ENCODE measurements around the gene SH3BP4.
A peak's percentile ranks its signal among the peaks of the same experiment; 100 is the strongest.
"Not testable (repeated sequence)": the region's sequence is repeated elsewhere in the genome, so short reads cannot be mapped to it uniquely, and the experiment has no call there.

SH3BP4 gene

GRCh38 chr2:235001237-235002133 lies 49.7 kb downstream of the SH3BP4 start:
- DNase-seq = no peak

- no peak for DNase-seq
Measured at GRCh38 chr2:235002198-235003095, 50.6 kb downstream of the SH3BP4 start.

GRCh38 chr2:235003096-235003775 lies 51.4 kb downstream of the SH3BP4 start:
- no peak for DNase-seq

DNA sequence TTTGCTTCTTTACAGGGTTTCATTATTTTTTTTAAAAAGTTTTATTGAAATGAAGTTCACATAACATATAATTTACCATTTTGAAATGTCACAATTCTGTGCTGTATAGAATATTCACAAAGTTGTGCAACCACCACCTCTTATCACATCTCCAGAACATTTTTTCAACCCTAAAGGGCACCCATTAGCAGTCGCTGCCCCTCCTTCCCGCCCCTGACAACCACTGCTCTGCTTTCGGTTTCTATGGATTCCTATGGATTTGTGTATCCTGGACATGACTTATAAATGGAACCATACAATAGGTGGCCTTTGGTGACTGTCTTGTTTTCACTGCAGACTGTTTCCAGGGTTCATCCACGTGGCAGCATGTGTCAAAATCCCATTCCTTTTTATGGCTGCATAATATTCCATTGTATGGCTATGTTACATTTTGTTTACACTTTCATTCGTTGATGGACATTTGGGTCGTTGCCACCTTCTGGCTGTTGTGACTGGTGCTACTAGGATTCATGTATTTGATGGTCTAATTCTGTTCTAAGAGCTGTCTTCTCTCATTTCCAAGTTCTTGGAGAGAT lies 52.6 kb downstream of the SH3BP4 start:
- no peak for DNase-seq

- no peak for DNase-seq
Measured at GRCh38 chr2:235005023-235005422, 53.2 kb downstream of the SH3BP4 start.

DNA sequence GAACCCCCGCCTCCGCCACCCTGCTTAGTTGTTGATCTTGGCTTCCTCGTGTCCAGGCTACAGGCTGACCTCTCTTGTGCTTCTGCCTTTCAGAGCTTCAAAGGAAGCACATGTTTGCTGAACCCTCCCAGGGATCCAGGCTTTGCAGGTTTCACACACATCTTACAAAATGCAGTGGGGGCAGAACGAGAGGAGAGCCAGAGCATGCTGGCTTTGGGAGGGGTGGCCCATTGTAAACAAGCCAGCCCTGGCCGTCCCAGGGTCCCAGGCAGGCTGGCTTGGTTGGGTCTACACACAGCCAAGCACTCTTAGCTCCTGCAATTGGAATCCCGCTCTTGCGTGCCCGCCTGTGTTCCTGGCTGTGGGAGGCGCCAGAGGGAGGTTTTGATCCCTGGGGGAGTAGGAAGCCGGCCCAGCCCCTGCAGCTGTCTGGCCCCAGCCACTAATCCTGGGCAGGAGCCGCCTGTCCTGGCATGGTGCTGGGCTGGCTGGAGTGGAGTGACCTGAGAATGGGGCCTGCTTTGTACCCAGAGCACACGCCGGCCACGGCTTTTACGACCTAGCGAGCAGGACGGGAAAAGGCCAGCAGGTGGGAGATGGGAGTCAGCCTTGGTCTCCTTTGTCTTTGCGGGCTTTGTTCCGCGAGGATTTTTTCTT lies 53.9 kb downstream of the SH3BP4 start:
- DNase-seq = no peak

GRCh38 chr2:235006461-235006860 lies 54.6 kb downstream of the SH3BP4 start:
- DNase-seq = no peak

GRCh38 chr2:235006986-235007385 lies 55.2 kb downstream of the SH3BP4 start:
- DNase-seq = no peak

GRCh38 chr2:235007664-235008457 lies 56.0 kb downstream of the SH3BP4 start:
- no peak for DNase-seq

DNA sequence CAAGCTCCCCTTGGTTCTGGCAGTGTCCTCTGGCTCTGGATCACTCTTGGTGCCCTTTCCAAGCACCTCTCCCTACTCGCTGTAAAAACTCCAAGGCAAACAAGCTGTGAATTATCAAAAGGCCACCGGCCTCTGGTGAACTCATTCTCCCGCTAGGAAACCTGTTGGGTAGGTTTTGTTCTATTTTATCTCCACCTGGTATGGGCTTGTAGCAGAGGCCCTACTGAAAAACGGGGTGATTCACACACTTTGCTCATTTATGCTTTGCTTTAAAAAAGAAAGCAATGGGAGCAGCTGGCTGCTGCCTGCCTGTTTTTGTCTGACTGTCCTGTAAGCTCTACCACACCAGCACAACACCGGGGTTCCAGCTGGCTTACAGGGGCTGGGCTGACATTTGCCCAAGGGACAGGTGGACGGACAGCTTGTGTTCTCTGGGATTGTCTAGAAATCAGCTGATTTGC lies 56.8 kb downstream of the SH3BP4 start:
- no peak for DNase-seq

GRCh38 chr2:235009081-235009480 lies 57.3 kb downstream of the SH3BP4 start:
- no peak for DNase-seq

DNA sequence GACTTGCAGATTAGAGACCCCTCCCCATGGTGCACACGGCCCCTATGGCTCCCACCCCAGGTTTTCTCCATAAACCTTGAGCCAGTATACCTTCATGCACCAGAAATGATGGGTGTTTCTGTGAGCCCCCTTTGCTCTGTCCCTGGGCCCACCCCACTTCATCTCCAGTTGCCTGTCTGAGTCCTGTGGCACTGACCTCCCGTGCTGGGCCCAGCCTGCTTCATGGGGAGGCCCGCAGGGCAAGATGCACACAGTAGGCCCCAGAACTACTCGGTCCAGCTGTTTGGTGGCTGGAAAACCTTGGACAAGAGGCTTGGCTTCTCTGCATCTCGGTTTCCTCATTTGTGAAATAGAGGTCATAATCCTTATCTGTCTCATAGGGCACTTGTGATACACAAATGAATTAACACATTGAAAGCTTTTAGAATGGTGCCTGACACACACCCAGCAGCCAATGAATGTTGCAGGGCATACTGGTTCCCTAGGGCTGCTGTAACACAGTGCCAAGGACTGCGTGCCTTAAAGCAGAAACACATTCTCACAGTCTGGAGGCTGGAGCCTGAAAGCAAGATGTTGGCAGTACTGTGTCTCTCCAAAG lies 58.4 kb downstream of the SH3BP4 start:
- no peak for DNase-seq

- DNase-seq = no peak
Measured at GRCh38 chr2:235011607-235011928, 59.8 kb downstream of the SH3BP4 start.

DNA sequence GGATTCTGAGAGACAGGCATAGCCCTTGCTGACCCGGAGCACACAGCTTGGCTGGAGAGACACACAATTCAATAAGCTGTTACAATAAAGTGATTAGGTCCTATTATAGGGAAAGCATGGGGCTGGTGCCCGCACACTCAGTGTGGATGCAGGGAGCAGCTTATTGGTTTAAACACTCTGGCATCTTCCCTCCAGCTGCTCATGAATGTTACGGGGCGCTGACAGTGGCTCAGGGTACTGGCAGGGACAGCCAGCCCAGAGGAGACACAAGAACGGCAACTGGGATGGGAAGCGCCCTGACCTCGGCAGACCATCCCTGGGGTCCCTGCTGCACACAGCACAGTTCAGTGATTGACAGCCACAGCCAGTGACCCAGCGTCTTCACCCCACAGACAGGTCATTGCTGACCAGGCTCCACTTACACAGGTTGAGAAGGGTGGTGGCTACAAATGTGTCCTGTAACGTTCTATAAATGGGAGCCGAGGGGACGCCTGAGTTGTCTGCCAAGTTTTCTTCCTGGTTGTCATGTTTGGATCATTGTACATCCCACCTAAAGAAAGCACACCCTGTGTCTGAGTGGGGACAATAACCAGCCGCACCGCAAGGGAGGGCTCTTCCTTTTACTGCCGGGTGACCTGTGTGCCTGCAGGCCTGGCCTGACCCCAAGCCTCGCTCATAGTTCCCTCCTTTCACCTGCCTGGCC lies 60.3 kb downstream of the SH3BP4 start:
- DNase-seq = no peak

GRCh38 chr2:235017441-235017840 lies 65.6 kb downstream of the SH3BP4 start:
- DNase-seq = no peak

DNA sequence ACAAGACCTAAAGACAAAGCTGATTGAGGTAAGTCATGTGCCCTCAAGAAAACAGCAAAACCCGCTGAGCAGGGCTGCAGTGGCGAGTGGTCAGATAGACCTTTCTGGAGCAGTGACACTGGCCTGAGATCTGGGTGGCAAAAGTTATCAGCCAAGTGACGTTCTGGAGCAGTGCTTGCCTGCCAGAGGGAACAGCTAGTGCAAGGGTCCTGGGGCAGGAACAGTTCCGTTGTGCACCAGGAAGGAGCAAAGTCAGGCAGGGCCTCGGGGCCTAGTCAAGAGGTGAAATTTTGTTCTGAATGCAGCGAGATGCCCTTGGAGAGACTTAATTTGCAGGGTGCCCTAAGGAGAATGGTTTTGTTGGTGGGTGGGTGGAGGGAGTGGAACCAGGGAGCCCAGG lies 67.0 kb downstream of the SH3BP4 start:
- no peak for DNase-seq

GRCh38 chr2:235020141-235020540 lies 68.3 kb downstream of the SH3BP4 start:
- DNase-seq = not testable (repeated sequence)

DNA sequence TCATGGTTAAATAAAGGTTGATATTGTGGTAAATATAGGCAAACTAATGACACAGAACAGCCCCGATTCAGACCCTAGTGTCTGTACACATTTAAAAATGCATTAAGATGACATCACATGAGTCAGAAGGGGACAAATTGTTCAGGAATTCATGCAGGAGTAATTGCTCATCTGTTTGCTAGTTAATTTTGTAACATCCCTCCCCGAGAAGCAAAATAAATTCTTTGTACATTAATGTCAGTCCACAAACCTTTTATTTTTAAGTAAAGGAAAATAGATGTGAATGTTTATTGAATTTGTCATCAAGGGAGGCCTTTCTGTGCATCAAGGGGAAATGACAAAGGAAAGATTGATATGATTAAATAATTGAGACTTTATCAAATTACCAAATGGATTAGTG lies 69.9 kb downstream of the SH3BP4 start:
- DNase-seq = peak; percentile 96

DNA sequence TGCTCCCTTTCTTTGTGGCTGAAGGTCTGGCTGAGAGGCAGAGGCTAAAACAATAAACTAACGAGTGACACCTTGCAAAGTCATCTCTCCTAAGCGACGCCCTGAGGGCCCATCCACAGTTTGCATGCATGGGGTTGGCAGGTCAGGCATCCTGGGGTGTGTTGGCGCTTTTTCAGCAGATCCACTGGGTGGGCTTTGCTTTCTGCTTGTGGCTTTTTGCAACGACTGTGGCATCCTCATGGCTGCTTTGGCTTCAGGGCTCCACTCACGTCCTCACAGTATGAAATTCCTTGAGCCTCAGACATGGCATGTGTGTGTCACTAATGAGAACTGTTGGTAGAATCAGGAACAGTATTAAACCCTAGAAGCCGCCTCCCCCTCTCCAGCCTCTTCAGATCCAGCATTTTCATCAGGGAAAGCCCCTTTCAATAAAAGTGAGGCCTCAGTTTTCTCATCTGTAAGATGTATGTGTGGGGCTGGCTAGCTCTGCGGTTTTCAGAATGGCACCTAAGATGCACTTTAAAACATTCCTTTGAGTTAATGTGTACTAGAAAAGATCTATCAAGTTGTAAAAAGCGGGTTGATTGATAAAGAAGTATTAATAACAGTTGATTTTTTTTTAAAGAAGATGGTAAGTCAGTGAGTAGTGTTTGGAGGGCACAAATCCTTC lies 72.5 kb downstream of the SH3BP4 start:
- DNase-seq = peak; percentile 22

All from HCEC 1CT (cell line).